GM21526 (cell line): ENCODE measurements around the gene RSAD1.

ENCODE experiments used
- ATAC-seq: cut with Tn5 transposase; IDR thresholded peaks from one replicate; pipeline ENCODE4 v1.9.1; 2021; ENCODE audit warnings: moderate library complexity; ENCODE audit not compliant: unreplicated experiment, low FRiP score

The RSAD1 gene

DNA sequence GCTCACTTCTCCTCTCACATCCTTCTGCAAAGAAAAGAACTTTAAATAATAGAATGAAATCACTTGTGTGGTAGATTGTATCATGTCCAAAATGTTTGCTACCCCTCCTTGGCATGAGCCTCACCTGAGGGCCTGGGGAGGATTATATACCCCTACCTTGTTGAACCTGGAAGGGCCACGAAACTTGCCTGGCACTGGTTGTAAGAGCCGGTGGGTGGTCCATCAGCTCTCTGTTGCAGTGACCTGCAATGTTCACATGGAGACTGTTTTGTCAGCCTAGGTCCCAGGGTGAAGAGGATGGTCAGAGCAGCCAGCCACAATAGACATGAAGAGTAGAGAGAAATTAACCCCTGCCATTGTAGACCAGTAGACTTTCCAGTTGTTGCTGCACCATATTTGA, 10.2 kb downstream of the RSAD1 start:
- ATAC-seq = no peak

DNA sequence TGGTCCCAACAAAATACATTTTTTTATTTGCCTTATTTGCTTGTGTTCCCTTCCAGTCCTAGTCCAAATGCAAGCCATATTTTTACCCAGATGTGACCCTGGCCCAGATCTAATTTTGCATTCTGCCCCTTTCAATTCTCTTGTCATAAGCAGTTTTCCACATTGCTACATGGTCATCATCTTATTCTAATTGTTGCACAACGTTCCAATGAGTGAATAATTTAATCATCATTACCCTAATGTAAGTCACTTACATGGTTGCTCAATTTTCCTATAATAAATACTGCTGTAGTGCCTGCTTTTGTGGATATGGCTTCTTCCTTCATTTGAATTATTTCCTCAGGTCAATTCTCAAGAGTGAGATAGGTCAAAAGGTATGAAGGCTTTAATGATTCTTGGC, 12.8 kb downstream of the RSAD1 start:
- ATAC-seq = no peak

DNA sequence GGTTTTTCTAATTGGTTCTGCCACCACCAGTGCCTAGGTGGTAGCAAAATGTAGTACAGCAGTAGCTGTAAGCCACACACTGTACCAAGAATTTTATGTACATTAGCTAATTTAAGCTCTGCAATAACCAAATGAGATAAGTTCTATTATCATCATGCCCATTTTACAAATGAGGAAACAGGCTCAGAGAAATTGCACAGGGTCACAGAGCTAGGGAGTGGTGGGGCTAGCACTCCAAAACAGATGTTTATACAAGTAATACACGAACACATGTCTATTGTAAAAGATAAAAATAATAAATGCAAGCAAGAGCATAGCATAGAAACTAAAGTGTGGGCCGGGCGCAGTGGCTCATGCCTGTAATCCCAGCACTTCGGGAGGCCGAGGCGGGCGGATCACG, 13.6 kb downstream of the RSAD1 start:
- ATAC-seq = no peak

DNA sequence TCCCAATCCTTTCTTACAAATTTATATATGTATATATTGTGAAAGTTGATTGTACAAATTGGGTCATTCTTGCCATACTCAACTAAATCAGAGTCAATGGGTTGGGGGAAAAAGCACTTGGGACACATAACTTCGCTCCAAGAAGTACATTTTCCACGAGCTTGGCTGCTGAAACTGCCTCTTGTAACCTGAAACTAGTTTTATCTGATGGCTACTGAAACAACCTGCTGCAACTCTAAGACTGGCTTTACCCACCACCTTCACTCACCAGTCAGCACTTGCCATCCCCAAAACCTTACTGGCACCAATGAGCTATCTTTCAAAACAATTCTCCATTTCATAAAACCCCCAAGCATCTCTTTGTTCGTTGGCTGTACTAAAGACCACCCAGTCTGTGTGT, 15.1 kb downstream of the RSAD1 start:
- ATAC-seq = no peak

DNA sequence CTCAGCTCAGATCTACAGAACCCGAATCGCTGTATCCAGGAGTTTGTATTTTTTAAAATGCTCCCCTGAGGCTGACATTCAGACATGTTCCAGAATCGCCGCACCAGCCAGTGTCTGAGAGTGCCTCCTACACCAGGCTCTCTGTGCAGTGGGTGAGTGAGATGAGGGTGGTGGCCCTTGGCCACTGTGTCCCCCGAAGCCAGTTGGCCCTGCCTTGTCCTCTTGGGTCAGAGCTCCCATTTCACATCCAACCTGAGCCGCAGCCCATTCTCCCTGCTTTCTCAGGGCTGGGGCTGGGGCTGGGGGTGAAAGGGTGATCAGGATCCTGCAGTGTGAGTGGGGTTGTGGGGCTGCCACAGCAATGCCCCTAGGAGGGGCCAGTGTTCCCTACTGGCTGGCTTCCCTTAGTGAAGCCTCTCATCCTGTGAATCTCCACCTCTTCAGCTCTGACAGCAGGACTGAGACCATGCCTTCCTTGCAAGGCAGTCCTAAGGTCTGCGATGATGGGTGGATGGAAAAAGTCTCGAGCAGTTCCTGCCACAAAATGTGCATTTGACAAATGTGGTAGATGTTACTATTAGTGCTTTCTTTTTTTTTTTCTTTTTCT, 16.7 kb downstream of the RSAD1 start:
- no peak for ATAC-seq

DNA sequence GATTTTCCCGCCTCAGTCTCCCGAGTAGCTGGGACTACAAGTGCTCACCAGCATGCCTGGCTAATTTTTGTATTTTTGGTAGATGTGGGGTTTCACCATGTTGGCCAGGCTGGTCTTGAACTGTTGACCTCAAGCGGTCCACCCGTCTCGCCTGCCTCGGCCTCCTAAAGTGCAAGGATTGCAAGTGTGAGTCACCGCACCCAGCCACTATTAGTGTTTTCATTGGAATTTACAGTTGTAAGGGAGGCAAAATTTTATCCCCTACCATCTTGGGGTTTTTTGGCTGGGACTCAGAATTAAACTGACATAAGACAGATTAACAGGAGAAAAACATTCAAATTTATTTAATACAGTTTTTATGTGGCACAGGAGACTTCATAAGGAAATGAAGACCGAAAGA, 17.3 kb downstream of the RSAD1 start:
- no peak for ATAC-seq

DNA sequence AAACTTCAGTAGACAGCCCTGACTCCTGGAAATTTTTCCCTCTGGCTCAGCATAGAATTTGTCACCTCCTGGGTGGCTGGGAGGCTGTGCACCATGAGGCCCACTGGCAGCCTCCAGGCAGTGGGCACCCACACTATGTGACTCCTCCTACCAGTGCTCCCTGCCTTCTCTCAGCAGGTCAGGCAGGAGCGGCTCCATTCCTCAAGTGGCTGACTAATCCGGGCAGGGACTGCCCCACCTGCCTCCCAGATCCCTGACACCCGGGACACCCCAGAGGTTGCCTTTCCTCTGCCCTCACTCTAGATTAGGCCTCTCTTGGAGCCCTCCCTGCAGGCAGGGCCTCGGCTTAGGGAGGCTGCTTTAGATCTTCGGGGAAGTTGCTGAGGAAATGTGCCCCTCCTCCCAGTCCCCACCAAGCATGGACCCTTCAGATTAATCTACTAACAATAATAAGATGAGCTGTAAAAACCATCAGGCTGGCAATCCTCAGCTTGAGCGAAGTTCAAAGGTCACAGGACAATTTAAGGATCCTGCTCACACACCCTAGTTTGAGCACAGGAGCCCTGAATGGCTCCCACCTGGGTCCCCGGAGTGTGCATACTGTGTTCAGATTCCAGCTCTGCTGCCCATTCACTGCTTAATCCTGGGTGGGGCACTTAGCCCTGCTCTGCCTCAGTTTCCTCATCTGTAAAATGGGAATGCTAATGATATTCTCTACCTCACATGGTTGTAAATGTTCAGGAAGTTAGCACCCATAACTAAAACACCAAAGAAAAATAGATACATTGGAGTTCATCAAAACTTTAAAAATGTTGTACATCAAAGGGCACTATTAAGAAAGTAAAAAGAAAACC, 19.6 kb downstream of the RSAD1 start:
- no peak for ATAC-seq

DNA sequence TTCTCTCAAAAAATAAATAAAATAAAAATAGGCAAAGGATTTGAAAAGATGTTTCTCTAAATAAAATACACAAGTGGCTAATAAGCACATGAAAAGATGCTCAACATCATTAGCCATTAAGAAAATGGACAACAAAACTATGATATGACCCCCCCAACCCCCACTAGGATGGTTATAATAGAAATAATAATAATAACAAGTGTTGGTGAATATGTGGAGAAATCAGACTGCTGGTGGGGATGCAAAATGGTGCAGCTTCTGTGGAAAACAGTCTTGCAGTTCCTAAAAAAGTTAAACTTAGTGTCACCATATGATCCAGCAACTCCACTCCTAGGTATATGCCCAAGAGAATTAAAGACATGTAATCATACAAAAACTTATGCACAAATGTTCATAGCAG, 20.6 kb downstream of the RSAD1 start:
- ATAC-seq = no peak

DNA sequence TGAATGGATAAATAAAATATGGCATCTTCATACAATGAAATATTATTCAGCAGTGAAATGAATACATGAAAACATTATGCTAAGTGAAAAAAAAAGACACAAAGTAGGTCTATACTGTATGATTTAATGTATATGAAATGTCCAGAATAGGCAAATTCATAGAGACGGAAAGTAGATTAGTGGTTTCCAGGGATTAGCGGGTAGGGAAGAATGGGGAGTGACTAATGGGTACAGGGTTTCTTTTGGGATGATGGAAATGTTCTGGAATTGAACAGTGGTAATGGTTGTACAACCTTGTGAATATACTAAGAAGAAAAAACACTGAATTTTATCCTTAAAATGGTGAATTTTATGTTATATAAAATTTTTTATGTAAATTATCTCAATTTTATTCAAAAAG, 21.1 kb downstream of the RSAD1 start:
- ATAC-seq = no peak

DNA sequence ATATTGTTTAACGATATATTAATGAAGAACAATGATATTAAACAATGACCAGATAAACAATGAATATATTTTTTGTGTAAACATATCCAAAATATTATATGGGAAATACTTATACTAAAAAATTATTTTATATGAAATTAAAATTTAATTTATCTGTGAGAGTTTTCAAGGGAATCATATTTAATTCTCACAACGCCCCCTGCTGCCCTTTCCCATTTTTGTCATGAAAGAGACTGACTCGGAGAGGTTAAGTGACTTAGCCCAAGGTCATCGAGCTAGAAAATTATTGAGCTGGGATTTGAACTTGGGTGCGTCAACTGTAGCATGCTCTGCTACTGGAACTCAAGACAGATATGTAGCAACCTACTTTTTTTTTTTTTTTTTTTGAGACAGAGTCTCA, 22.4 kb downstream of the RSAD1 start:
- no peak for ATAC-seq

DNA sequence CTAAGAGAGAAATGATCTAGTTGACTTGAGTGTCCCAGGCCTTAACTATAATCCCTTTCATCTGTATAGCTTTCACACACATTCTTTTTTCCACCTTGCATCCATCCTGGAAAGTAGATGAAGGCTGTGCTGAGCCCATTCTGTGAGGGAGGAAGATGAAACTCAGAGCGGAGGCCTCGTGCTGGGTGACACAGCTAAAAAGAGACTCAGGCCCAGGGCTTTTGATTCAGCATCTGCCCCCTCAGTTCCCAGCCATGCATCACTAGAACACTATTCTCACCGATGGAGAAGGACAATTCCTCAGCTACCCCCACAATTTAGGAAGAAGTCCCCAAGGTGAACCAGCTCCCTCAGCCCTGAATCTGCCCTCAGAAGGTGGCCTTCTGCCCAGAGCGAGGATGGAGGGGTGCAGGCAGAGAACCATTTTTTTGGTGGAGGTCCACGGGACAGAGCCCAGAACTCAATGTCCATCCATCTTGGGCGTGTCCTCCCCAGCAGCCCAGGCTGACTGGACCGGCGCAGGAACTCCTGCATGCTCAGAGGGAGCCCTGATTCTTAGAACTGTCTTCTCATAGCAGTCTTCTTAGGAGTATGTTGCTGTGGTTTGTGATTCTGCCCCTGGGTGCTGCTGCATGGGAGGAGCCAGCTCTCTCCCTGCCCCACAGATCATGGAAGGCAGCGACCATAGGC, 23.8 kb downstream of the RSAD1 start:
- no peak for ATAC-seq

DNA sequence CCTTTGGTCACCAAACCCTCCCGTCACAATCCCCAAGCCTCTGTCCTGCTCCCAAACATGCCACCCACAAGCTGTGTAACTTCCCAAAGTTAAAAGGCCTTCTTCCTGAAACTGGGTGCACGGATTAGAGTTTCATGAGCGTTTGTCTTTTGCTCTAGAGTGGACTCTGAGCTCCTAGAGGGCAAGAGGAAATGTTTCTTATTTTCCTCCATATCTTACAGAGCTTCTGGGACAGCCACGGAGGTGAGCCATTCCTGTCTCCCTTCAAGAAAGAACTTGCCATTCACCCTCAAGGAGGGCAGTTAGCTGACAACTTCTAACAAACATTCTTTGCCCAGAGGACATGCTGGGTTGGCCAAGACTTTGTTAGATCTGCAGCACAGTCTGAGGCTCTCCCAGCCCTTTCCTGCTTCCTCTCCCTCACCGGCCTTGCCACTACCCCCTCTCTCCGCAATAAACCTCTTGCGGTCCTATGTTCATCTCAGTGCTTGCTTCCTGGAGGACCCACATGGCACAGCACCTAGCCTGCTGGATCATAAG, 27.0 kb downstream of the RSAD1 start:
- ATAC-seq = no peak

DNA sequence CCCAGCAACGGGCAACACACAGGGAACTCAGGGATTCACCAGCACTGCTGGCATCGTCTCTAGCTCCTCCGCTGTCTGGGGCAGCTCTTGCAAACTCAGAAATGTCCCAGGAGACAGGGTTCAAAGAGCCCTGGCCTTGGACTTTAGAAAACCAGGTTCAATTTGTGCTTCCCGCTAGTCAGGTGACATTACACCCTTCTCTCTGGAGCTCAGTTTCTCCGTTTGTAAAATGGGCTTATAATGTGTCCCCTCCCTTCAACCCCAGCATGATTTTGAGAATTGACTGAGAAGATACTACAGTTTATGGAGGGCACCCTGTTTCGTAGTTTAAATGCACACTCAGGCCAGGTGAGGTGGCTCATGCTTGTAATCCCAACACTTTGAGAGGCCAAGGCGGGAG, 27.6 kb downstream of the RSAD1 start:
- ATAC-seq = no peak

DNA sequence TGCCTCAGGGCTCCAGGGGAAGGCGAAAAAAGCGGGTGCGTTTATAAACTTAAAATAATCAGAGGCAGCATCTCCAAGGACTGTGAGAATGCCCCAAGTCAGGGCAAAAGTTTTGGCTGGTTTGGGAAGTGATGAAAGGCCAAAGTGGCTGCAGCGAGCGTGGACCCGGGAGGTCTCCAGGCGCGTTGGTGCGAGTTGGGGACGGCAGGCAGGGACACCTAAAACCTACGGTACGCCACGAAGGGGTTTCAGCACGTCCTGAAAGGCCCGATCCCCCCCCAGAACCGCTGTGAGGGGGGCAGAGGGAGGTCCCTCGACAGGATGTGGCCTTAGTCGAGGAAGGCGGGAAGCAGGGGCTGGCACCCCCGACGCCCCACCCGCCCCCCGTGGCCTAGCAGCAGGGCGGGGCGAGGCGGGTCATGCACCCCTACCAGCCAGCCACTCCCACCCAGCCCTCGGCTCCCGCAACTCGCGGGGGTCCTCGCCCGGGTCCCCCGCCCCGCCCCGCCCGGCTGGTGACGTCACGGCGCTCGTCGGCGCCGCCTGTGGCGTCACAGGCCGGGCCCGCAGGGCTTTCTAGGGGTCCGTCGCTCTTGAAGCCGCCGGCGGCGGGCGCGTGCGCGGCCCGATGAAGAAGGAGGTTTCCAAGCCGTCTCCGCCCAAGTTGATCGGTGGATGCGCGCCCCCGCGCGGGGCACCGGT, 29.4 kb downstream of the RSAD1 start, which contains the start of gene MYCBPAP:
Gene MYCBPAP, plus strand, starts transcription at position 569 of the 702 bp plus-strand sequence. CDS start 236 bp downstream, outside the sequence.
- no peak for ATAC-seq

DNA sequence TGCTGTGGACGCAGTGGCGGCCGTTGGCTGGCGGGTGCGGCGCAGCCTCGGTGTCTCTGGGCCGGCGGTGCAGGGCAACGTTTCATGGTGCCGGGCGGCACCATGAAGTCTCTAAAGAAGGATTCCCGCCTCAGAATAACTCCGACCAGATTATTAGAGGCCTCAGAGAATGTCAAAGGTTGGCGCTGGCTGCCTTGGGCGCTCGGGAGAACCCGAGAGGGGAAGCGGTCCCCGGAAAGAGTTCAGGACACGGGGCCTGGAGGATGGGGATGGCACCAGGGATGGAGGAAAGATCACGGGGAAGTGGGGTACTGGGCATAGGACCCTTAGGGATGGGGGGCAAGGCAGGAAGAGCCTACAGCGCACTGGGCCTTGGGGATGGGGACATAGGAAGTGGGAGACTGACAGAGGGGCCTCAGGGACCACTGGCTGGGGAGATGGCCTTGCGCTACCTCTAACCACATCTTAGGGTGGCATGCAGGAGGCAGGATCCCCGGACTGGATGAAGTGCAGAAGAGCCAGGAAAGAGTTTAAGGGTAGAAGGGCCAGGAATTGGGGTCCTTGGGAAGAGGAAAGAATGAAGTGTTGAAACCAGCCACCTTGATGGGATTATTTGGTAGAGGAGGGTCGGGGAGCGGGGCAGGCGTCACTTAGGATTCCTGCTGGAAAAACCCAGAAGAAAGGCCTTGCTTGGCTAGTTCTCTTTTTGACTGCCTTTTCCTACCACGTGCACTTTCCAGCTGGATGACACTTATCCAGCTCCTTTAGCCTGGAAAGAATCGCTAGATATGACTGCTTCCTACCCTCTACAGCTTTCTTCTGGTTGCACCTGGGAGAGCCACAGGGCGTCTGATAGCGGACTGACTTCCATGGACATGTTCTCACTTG, 30.2 kb downstream of the RSAD1 start:
- no peak for ATAC-seq

DNA sequence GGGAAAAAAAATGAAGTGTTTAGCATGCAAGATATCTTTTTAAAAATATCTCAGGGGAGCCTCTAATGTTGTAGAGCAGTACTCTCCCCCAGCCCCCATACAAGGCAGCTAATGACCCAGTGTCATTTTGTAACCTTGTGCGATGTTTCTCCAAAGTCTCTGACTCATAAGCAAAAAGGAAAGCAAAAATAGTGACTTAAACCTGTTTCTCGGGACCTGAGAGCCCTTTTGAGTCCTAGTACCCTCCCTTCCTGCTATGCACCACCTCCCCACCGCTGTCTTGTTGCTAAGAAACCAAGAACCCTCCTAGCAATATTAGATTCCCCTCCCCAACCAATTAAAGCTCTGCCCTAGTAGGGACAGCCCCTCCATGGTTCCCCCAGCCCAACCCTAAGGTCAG, 32.4 kb downstream of the RSAD1 start:
- peak; percentile 66 for ATAC-seq

DNA sequence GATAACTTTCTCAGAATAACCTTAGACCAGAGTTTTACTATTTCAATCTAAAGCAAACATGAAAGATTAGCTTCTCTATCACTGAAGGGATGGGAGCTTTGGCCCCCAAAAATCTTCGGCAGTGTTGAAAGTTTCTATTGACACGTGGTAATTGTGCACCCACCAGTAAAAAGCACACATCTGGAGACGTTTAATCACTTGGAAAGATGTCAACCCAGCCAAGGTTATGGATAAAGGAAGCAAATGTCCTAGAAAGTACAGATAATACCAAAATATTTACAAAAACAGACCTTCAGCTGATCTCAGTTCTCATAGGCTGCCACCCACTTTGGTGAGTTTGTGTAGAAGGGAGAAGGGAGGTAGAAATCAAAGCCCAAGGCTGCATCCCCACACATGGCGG, 34.8 kb downstream of the RSAD1 start:
- no peak for ATAC-seq

DNA sequence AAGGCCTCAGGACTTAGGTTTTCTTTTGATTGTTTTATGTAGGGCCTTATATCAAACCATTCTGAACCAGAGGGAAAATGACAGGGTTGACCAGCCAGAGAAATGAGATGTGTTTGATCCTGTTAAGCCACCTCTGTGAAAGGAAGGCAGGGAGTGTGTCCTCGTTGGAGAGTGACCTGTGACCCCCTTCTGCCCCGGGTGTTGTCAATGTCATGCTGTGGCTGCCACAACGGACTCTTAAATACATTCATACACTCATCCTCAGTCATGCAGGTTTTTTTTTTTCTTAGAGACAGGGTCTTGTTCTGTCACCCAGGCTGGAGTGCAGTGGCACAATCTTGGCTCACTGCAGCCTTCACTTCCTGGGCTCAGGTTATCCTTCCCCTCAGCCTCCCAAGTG, 35.7 kb downstream of the RSAD1 start:
- ATAC-seq = no peak

DNA sequence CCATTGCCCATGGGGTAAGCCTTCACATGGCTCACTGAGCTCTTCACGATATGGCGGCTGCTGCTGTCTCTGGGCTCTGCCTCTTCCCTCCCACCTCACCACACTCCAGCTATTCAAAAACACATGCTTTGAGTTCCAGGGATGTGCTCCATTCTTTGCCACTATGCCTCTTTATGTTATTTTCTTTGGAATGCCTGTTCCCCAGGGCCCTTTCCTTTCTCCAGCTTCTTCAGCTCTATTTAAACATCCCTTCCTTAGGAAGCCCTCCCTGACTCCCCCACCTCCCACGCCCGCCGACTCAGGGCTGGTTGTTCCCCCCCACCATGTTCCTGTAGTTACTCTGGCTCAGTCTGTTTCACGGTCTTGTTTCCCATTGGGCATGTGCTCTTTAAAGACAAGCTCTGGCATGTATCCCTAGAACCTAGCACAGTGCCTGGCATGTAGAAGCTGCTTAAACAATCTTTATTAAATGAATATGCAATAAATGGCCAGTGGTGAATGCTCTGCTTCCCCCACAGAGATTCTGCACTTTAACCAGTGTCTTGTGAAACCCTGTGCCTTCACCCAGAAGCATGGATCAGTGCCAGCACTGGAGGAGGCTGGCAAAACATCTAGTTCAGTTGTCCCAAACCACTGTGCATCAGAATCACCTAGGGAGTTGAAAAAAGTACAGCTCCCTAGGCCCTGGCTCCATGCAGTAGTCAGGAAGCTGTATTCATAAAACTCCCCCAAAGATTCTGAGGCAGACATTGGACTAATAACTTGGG, 36.5 kb downstream of the RSAD1 start:
- ATAC-seq = no peak
